ENCODE measurements around the gene MUC2. TPM values are rescaled to one million over a fixed set of nuclear protein-coding genes. Genes with fewer than 3 reads are reported as not detected.

MUC2 gene
- total RNA-seq, 1 experiment from 2014 or later: 0.47 TPM

GRCh38 chr11:1051356-1052132, 23.1 kb upstream of the MUC2 start:
- H3K4me1 ChIP-seq (ENCODE audit: control insufficient read depth in 1 of 2, insufficient read depth in 2 of 2, low read length in 2 of 2): peaks cover 3 to 18% of the 10 kb centered on the region in 2 experiments; a peak in 3 of 4 replicates
- BruUV-seq (replicated peaks): no TSS peak
- H3K9me2 ChIP-seq (ENCODE audit: insufficient read depth): no peaks in the 10 kb centered on the region
- H3K4me3 ChIP-seq (replicated peaks in 1 of 2; ENCODE audit: low read depth in 1 of 2, low read length in 2 of 2): no peak overlapping the region
- no peaks in the 10 kb centered on the region for H3K36me3 ChIP-seq (ENCODE audit: control insufficient read depth in 1 of 2, insufficient read depth in 2 of 2, low read length in 2 of 2)
- no peak overlapping the region; the same call in 1 of the 2 replicates for H3K9ac ChIP-seq (ENCODE audit: low read length)
- no peak for TF ChIP-seq RAD21 (IDR thresholded peaks at IDR 0.05; ENCODE audit: low read depth)
- no peak for TF ChIP-seq MAX (IDR thresholded peaks at IDR 0.05)
- TF ChIP-seq POLR2A (IDR thresholded peaks at IDR 0.05; ENCODE audit: borderline replicate concordance, extremely low read depth, insufficient read depth, insufficient read length): no peak
- no peak for TF ChIP-seq EZH2phosphoT487 (IDR thresholded peaks at IDR 0.05; ENCODE audit: borderline replicate concordance)
- TF ChIP-seq JUND (IDR thresholded peaks at IDR 0.05): no peak
- no peak for TF ChIP-seq CTCF (IDR thresholded peaks at IDR 0.05 in 2 of 3, conservative IDR thresholded peaks at IDR 0.05 in 1 of 3; ENCODE audit: borderline replicate concordance in 1 of 3, insufficient read depth in 1 of 3, low read depth in 2 of 3, low read length in 2 of 3)
- no peak for TF ChIP-seq EZH2 (IDR thresholded peaks at IDR 0.05)
- TF ChIP-seq ZBTB33 (IDR thresholded peaks at IDR 0.05; ENCODE audit: extremely low read depth, insufficient replicate concordance, low read length): no peak
- no peak for TF ChIP-seq REST (IDR thresholded peaks at IDR 0.05; ENCODE audit: low read depth)
- no peak for TF ChIP-seq ZNF274 (IDR thresholded peaks at IDR 0.05; ENCODE audit: low read depth, low read length)
- no peak for TF ChIP-seq CEBPB (IDR thresholded peaks at IDR 0.05; ENCODE audit: low read depth)
- no peak for TF ChIP-seq YY1 (IDR thresholded peaks at IDR 0.05; ENCODE audit: extremely low read depth, insufficient replicate concordance, low read depth, low read length)
- TF ChIP-seq SIN3A (IDR thresholded peaks at IDR 0.05; ENCODE audit: low read depth): no peak
- no peak for TF ChIP-seq ELF1 (IDR thresholded peaks at IDR 0.05; ENCODE audit: borderline replicate concordance, low read depth)
- no peak for TF ChIP-seq SP1 (IDR thresholded peaks at IDR 0.05; ENCODE audit: low read depth)
- TF ChIP-seq FOSL1 (IDR thresholded peaks at IDR 0.05; ENCODE audit: low read depth): no peak
- no peak for TF ChIP-seq TCF7L2 (IDR thresholded peaks at IDR 0.05; ENCODE audit: borderline replicate concordance, extremely low read depth, insufficient read depth, insufficient read length)
- H3K27ac ChIP-seq (ENCODE audit: low read depth, low read length): peak overlapping the region; percentile 12; the same call in 1 of the 2 replicates
- DNase-seq (ENCODE audit: low read depth, low spot score) (no peak), ATAC-seq (no peak)
- no peaks in the 10 kb centered on the region for H4K20me1 ChIP-seq (ENCODE audit: insufficient read depth)
- H3K4me2 ChIP-seq (ENCODE audit: low read length): peak overlapping the region; percentile 56
- intact Hi-C loops (cut with micrococcal nuclease): loop anchor here (1.0 to 10.0 kb wide), 3 partner anchors 153 to 203 kb away; no protein-coding TSS in a partner anchor
- ChIA-PET RAD21 (ENCODE audit: low non-redundant PET in 1 of 2, low total read pairs in 2 of 2, uncharacterized antibody in 2 of 2, unreplicated experiment in 2 of 2) (interaction anchor here (0.5 to 1.0 kb wide), 2 partner anchors 203 to 232 kb away, joined by 4 read pairs; no protein-coding TSS in a partner anchor), CTCF (interaction anchor here (0.6 to 1.6 kb wide), 5 partner anchors 13 to 207 kb away, joined by 3 to 6 read pairs (median 3); no protein-coding TSS in a partner anchor), POLR2A (no interaction called here)
- H2AFZ ChIP-seq (ENCODE audit: low read depth, low read length, poor library complexity, severe bottlenecking): no peak overlapping the region
- H3K79me2 ChIP-seq (ENCODE audit: insufficient read depth, low read length): no peaks in the 10 kb centered on the region
- H3K9me3 ChIP-seq (ENCODE audit: control insufficient read depth in 1 of 2, insufficient read depth in 1 of 2, low read depth in 1 of 2, low read length in 2 of 2): no peaks in the 10 kb centered on the region
- H3K27me3 ChIP-seq (ENCODE audit: insufficient read depth, low read length): no peaks in the 10 kb centered on the region
